Peyer's patch (tissue), 4 donors: Measurements from ENCODE around the gene VNN1. TPM values are rescaled to one million over a fixed set of nuclear protein-coding genes. Genes with fewer than 3 reads are reported as not detected.

ENCODE experiments used
- DNase-seq, 3 donors: peaks; one replicate each; pipeline ENCODE4 v3.0.0-alpha.2; 2017 to 2019
- H3K27ac ChIP-seq, 4 donors: fragments of 200-600 bp; sonication (generic); one replicate each; pipeline ENCODE4 v1.5.1; 2016 to 2019
- H3K27me3 ChIP-seq, 2 donors: fragments of 200-600 bp; sonication (generic); one replicate each; pipeline ENCODE4 v1.5.1; 2019
- H3K36me3 ChIP-seq, 3 donors: fragments of 200-600 bp; sonication (generic); one replicate each; pipeline ENCODE4 v1.5.1; 2016 to 2019
- H3K4me1 ChIP-seq, 4 donors: fragments of 200-600 bp; sonication (generic); one replicate each; pipeline ENCODE4 v1.5.1; 2016 to 2019
- H3K4me3 ChIP-seq, 4 donors: fragments of 200-600 bp; sonication (generic); 1 replicate in 3 of 4; 2 replicates in 1 of 4; pipeline ENCODE4 v1.5.1; 2016 to 2019; ENCODE audit warnings: mild to moderate bottlenecking in 1 of 4
- H3K9me3 ChIP-seq, 4 donors: fragments of 200-600 bp; sonication (generic); one replicate each; pipeline ENCODE4 v1.5.1; 2016 to 2019; ENCODE audit warnings: mild to moderate bottlenecking in 1 of 4
- POLR2A ChIP-seq, 2 donors: fragments of 450-650 bp; IDR thresholded peaks; one replicate each; pipeline ENCODE4 v1.5.1; 2017; ENCODE audit warnings: antibody characterized with exemption in 2 of 2, mild to moderate bottlenecking in 2 of 2, moderate library complexity in 2 of 2
- total RNA-seq, 4 donors: library from RNA; depleted of rRNA; stranded (reverse); fragments of >200 nt; gene quantifications; one replicate each; pipeline ENCODE4 v1.1.0, GENCODE V29; 2016
- TF ChIP-seq, protein P1 (sequence below), 6 experiments: fragments of 450-650 bp in 4 of 6; fragments of 200-600 bp in 2 of 6; sonication (generic) in 1 of 6; IDR thresholded peaks; one replicate each; pipeline ENCODE4 v1.5.1; 2017 to 2019; ENCODE audit warnings: antibody characterized with exemption in 6 of 6, mild to moderate bottlenecking in 3 of 6, moderate library complexity in 1 of 6

The VNN1 gene
- total RNA-seq, 4 donors from 2014 or later = 4.1 to 296 (median 96.2) TPM

DNA sequence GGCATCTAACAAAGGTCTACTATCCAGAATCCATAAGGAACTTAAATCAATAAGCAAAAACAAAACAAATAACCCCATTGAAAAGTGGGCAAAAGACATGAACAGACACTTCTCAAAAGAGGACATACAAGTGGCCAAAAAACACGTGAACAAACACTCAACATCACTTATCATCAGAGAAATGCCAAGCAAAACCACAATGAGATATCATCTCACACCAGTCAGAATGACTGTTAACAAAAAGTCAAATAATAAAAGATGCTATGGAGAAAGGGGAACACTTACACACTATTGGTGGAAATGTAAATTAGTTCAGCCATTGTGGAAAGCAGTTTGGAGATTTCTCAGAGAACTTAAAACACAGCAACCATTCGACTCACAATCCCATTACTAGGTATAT lies 19.4 kb upstream of the VNN1 start:
- TF ChIP-seq, protein P1, sequence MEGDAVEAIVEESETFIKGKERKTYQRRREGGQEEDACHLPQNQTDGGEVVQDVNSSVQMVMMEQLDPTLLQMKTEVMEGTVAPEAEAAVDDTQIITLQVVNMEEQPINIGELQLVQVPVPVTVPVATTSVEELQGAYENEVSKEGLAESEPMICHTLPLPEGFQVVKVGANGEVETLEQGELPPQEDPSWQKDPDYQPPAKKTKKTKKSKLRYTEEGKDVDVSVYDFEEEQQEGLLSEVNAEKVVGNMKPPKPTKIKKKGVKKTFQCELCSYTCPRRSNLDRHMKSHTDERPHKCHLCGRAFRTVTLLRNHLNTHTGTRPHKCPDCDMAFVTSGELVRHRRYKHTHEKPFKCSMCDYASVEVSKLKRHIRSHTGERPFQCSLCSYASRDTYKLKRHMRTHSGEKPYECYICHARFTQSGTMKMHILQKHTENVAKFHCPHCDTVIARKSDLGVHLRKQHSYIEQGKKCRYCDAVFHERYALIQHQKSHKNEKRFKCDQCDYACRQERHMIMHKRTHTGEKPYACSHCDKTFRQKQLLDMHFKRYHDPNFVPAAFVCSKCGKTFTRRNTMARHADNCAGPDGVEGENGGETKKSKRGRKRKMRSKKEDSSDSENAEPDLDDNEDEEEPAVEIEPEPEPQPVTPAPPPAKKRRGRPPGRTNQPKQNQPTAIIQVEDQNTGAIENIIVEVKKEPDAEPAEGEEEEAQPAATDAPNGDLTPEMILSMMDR (IDR thresholded peaks at IDR 0.05) = no peak
- no peak for TF ChIP-seq POLR2A (IDR thresholded peaks at IDR 0.05)
- H3K4me1 ChIP-seq = no peaks in the 10 kb centered on the region
- no peaks in the 10 kb centered on the region for H3K9me3 ChIP-seq

DNA sequence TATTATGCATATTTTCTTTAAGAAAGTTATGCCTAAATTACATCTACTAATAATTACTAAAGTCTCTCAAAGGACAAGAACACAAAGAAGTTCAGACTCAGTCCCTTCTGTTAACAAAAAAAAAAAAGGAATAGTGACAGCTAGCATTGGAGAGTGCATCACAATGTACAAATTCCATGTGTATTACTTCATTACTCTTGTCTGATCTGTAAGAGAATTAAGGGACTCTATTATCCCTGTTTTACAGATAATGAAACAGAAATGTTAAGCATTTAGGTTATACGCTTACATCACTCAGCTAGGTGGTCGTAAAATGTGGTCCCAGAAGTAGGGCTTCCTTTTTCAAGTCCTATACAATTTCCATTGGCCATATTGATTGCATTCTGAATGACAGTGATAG lies 17.2 kb upstream of the VNN1 start:
- H3K27me3 ChIP-seq = no peaks in the 10 kb centered on the region
- H3K27ac ChIP-seq = no peak overlapping the region
- TF ChIP-seq, protein P1 (IDR thresholded peaks at IDR 0.05) = no peak
- no peak for TF ChIP-seq POLR2A (IDR thresholded peaks at IDR 0.05)
- no peaks in the 10 kb centered on the region for H3K36me3 ChIP-seq
- no peak for DNase-seq
- no peak overlapping the region for H3K4me3 ChIP-seq
- no peaks in the 10 kb centered on the region for H3K4me1 ChIP-seq
- H3K9me3 ChIP-seq = no peaks in the 10 kb centered on the region

More for the DNA sequence above, 19.4 kb upstream of the VNN1 start:
- Histone ChIP-seq H3K27ac (no peak overlapping the region), H3K36me3 (no peaks in the 10 kb centered on the region), H3K4me3 (no peak overlapping the region), H3K27me3 (no peaks in the 10 kb centered on the region)
- no peak for DNase-seq

DNA sequence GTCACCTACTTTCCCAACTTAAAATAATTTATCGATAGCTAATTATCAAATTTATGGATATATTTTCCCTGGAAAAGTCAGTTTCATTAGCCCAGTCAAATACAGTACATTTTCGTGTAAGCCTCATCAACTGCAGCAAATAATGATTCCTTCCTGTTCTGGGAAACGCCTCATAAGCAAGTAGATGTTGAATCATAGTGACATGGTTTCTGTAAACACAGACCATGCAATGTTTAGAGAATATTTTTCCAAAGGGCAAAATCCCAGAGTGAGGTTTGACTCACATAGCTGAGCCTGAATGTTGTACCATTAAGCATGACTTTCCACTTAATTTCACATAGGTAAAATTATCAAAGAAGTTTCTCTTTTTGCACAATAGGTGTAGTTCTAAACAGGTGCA lies 16.7 kb upstream of the VNN1 start:
- no peak for TF ChIP-seq POLR2A (IDR thresholded peaks at IDR 0.05)
- TF ChIP-seq, protein P1 (IDR thresholded peaks at IDR 0.05) = no peak
- H3K27ac ChIP-seq = no peak overlapping the region
- no peaks in the 10 kb centered on the region for H3K9me3 ChIP-seq
- no peak for DNase-seq
- no peaks in the 10 kb centered on the region for H3K4me1 ChIP-seq
- H3K4me3 ChIP-seq = no peak overlapping the region
- no peaks in the 10 kb centered on the region for H3K27me3 ChIP-seq
- no peaks in the 10 kb centered on the region for H3K36me3 ChIP-seq

DNA sequence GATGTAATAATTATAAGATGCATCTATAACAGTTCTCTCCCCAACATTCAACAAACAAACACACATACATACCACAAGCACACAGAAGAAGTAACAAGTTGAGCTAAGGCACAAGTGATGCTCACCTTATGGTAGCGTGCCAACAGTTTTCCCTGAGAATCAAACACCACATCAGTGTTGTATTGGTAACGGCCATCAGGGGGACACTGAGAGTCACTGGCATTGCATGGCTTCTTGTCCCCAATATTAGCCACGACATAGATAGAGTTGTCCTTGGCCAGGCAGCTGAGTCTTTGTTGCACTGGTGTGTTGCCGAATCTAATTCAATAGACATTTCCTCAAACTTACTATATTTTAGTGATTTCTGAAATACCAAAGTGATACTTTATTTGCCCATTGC lies 14.8 kb upstream of the VNN1 start:
- TF ChIP-seq POLR2A (IDR thresholded peaks at IDR 0.05) = no peak
- TF ChIP-seq, protein P1 (IDR thresholded peaks at IDR 0.05) = no peak

DNA sequence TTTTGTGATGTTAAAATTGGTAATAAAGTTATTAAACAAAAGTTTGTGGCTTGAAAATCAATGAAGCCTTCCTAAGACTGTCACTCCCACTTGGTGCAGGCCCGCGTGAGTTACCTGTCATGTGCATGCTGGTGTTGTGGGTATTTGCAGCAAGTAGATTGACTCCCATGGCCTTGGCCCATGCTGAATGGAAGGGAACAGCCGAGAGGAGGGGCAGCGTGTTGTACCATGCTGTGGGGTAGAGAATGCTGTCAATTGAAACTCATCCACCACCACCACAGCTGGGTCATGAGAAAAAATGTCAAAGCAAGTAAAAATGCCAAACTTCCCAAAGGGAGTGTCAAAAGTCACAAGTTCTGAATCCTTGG lies 12.7 kb upstream of the VNN1 start:
- no peaks in the 10 kb centered on the region for H3K4me1 ChIP-seq
- H3K36me3 ChIP-seq = no peaks in the 10 kb centered on the region
- no peaks in the 10 kb centered on the region for H3K27me3 ChIP-seq
- no peak overlapping the region for H3K27ac ChIP-seq
- no peak overlapping the region for H3K4me3 ChIP-seq
- DNase-seq = no peak
- TF ChIP-seq, protein P1 (IDR thresholded peaks at IDR 0.05) = no peak
- TF ChIP-seq POLR2A (IDR thresholded peaks at IDR 0.05) = no peak
- no peaks in the 10 kb centered on the region for H3K9me3 ChIP-seq

More for the DNA sequence above, 14.8 kb upstream of the VNN1 start:
- Histone ChIP-seq H3K27me3 (no peaks in the 10 kb centered on the region), H3K27ac (no peak overlapping the region), H3K9me3 (no peaks in the 10 kb centered on the region), H3K4me3 (no peak overlapping the region), H3K4me1 (no peaks in the 10 kb centered on the region), H3K36me3 (no peaks in the 10 kb centered on the region)
- no peak for DNase-seq

DNA sequence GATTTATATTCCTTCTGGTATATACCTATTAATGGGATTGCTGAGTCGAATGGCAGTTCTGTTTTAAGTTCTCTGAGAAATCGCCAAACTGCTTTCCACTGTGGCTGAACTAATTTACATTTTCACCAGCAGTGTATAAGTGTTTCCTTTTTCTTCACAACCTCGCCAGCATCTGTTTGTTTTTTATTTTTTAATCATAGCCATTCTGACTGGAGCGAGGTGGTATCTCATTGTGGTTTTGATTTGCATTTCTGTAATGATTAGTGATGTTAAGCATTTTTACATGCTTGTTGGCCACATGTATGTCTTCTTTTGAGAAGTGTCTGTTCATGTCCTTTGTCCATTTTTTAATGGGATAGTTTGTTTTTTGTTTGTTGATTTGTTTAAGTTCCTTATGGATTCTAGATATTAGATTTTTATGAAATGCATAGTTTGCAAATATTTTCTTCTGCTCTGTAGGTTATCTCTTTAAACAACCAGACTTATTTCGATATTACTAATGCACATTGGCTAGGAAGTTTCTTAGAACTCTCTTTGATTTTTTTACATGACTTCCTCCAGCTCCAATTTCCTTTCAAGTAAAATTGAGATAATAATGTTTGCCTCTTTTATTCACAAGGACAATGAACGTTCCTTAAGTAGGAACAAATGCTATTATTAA lies 12.2 kb upstream of the VNN1 start:
- no peaks in the 10 kb centered on the region for H3K9me3 ChIP-seq
- TF ChIP-seq, protein P1 (IDR thresholded peaks at IDR 0.05) = no peak
- no peak for TF ChIP-seq POLR2A (IDR thresholded peaks at IDR 0.05)
- H3K27ac ChIP-seq = no peak overlapping the region
- no peak for DNase-seq
- H3K27me3 ChIP-seq = no peaks in the 10 kb centered on the region
- H3K4me3 ChIP-seq = no peak overlapping the region
- H3K36me3 ChIP-seq = no peaks in the 10 kb centered on the region
- H3K4me1 ChIP-seq = no peaks in the 10 kb centered on the region
